SU-DHL-6 (cell line): ENCODE measurements around the gene GXYLT1.
"Not testable (repeated sequence)": the region's sequence is repeated elsewhere in the genome, so short reads cannot be mapped to it uniquely, and the experiment has no call there.

ENCODE experiments used
- H2AFZ ChIP-seq: fragments of 200-600 bp; sonication (generic); 2 replicates; pipeline ENCODE4 v1.6.1; 2014; ENCODE audit warnings: low read depth, mild to moderate bottlenecking, moderate library complexity, mixed read lengths, antibody characterized with exemption, low read length; ENCODE audit not compliant: severe bottlenecking
- H3F3A ChIP-seq: fragments of 200-600 bp; shearing (Covaris generic); 2 replicates; pipeline ENCODE4 v1.6.0; 2016; ENCODE audit warnings: antibody characterized with exemption, mild to moderate bottlenecking; ENCODE audit not compliant: insufficient read depth
- H3K27ac ChIP-seq: fragments of 200-600 bp; sonication (generic); 2 replicates; pipeline ENCODE4 v1.5.1; 2016; ENCODE audit warnings: low read depth, mild to moderate bottlenecking, low read length, moderate library complexity, mixed read lengths
- H3K27me3 ChIP-seq: fragments of 200-600 bp; sonication (generic), shearing (Covaris generic); 2 replicates; pipeline ENCODE4 v1.6.0; 2014; ENCODE audit warnings: mild to moderate bottlenecking, low read length
- H3K36me3 ChIP-seq: fragments of 200-600 bp; sonication (generic); 2 replicates; pipeline ENCODE4 v1.6.1; 2014; ENCODE audit warnings: mild to moderate bottlenecking, low read length, mixed read lengths
- H3K4me2 ChIP-seq: fragments of 300-600, 200-600 bp; shearing (Covaris generic), sonication (generic); 2 replicates; pipeline ENCODE4 v1.6.0; 2014; ENCODE audit warnings: low read length, low read depth, mild to moderate bottlenecking; ENCODE audit not compliant: poor library complexity, severe bottlenecking
- H3K4me3 ChIP-seq: fragments of 200-600 bp; sonication (generic); 2 replicates; pipeline ENCODE4 v1.5.1; 2014; ENCODE audit warnings: antibody characterized with exemption, low read length, mild to moderate bottlenecking, mixed read lengths; ENCODE audit not compliant: insufficient read depth, poor library complexity, severe bottlenecking
- H3K79me2 ChIP-seq: fragments of 200-600 bp; sonication (generic); 2 replicates; pipeline ENCODE4 v1.6.1; 2014; ENCODE audit warnings: mild to moderate bottlenecking, low read length, moderate library complexity; ENCODE audit not compliant: insufficient read depth
- H3K9ac ChIP-seq: fragments of 200-600 bp; sonication (generic); 2 replicates; pipeline ENCODE4 v1.7.0; 2014; ENCODE audit warnings: mild to moderate bottlenecking, low read length
- H3K9me2 ChIP-seq: fragments of 200-600 bp; sonication (generic); replicated peaks from 2 replicates; pipeline ENCODE4 v1.6.1; 2014; ENCODE audit warnings: low read length; ENCODE audit not compliant: insufficient read depth
- H3K9me3 ChIP-seq: fragments of 200-600 bp; sonication (generic); 2 replicates; pipeline ENCODE4 v1.6.1; 2014; ENCODE audit warnings: low read length, mixed read lengths; ENCODE audit not compliant: insufficient read depth
- H4K20me1 ChIP-seq: fragments of 200-600 bp; sonication (generic); 2 replicates; pipeline ENCODE4 v1.6.1; 2014; ENCODE audit warnings: low read depth, mild to moderate bottlenecking, antibody characterized with exemption, low read length, moderate library complexity, mixed read lengths
- EZH2phosphoT487 ChIP-seq: fragments of 200-600 bp; sonication (generic), shearing (Covaris generic); conservative IDR thresholded peaks from 2 replicates; pipeline ENCODE4 v1.6.1; 2018; ENCODE audit warnings: mild to moderate bottlenecking, antibody characterized with exemption, low read length, moderate library complexity, mixed read lengths
- TF ChIP-seq, protein P1 (sequence below): fragments of 200-600 bp; sonication (generic); IDR thresholded peaks from one replicate; pipeline ENCODE4 v1.5.1; 2017; ENCODE audit warnings: antibody characterized with exemption, mild to moderate bottlenecking, low read length, moderate library complexity; ENCODE audit not compliant: insufficient read depth, poor library complexity, severe bottlenecking

Gene GXYLT1

DNA sequence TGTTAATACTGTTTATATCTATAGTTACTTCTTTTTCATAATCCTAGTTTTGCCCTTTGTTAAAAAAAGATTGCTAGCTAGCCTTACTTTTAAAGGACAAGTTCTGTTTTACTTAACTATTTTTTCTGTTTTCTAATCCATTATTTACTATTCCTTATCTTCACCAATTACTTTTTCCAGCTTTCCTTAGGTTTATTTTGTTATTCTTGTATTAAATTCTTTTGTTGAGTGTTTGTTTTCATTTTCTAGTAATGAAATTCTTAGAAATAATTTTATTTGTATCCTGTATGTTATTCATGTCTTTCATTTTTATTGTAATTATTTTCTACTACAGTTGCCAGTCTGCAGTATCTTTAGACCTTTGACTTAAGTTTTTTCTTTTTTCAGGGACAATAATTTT, 45.7 kb upstream of the GXYLT1 start:
- Histone ChIP-seq H3K9me3 (no peaks in the 10 kb centered on the region), H3K9me2 (no peaks in the 10 kb centered on the region), H3F3A (no peaks in the 10 kb centered on the region; the same call in 1 of the 2 replicates), H3K27ac (no peak overlapping the region), H3K79me2 (no peaks in the 10 kb centered on the region; the same call in 1 of the 2 replicates), H2AFZ (no peak overlapping the region), H4K20me1 (peaks cover 4% of the 10 kb centered on the region; the same call in 1 of the 2 replicates), H3K4me2 (no peak overlapping the region), H3K4me3 (no peak overlapping the region), H3K36me3 (peaks cover 8% of the 10 kb centered on the region; the same call in 1 of the 2 replicates), H3K9ac (no peak overlapping the region), H3K27me3 (no peaks in the 10 kb centered on the region)
- TF ChIP-seq, protein P1, sequence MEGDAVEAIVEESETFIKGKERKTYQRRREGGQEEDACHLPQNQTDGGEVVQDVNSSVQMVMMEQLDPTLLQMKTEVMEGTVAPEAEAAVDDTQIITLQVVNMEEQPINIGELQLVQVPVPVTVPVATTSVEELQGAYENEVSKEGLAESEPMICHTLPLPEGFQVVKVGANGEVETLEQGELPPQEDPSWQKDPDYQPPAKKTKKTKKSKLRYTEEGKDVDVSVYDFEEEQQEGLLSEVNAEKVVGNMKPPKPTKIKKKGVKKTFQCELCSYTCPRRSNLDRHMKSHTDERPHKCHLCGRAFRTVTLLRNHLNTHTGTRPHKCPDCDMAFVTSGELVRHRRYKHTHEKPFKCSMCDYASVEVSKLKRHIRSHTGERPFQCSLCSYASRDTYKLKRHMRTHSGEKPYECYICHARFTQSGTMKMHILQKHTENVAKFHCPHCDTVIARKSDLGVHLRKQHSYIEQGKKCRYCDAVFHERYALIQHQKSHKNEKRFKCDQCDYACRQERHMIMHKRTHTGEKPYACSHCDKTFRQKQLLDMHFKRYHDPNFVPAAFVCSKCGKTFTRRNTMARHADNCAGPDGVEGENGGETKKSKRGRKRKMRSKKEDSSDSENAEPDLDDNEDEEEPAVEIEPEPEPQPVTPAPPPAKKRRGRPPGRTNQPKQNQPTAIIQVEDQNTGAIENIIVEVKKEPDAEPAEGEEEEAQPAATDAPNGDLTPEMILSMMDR = no peak
- TF ChIP-seq EZH2phosphoT487 = no peak

DNA sequence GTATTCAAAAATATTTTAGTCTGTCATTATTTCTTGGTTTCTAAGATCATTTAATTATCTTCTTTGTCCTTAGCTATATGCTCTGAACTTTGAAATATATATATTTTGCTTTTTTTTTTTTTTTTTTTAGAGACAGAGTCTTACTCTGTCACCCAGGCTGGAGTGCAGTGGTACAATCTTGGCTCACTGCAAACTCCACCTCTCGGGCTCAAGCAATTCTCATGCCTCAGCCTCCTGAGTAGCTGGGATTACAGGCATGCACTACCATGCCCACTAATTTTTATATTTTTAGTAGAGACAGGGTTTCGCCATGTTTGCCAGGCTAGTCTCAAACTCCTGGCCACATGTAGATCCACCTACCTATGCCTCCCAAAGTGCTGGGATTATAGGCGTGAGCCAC, 43.6 kb upstream of the GXYLT1 start:
- H3K9me3 ChIP-seq, H3K9me2 ChIP-seq, H3K36me3 ChIP-seq, H3K4me3 ChIP-seq, H3K9ac ChIP-seq, H3F3A ChIP-seq, H4K20me1 ChIP-seq, H3K27me3 ChIP-seq, H3K4me2 ChIP-seq, H2AFZ ChIP-seq, H3K27ac ChIP-seq, H3K79me2 ChIP-seq: not testable (repeated sequence)

DNA sequence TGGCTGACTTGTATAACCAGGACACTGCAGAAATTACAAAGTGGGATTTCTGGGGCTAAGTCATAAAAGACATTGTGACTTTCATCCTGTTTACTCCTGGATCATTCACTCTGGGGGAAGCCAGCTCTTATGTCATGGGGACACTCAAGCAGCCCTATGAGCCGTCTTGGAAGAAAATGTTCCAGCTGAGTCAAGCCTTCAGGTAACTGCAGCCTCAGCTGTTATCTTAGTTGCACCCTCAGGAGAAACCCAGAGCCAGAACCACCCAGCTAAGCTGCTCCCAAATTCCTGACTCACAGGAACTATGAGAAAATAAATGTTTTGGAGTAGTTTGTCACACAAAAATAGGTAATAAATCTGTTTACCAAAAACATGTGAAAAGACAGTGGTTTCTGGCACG, 43.1 kb upstream of the GXYLT1 start:
- H3K27me3 ChIP-seq = no peaks in the 10 kb centered on the region
- H3K4me3 ChIP-seq = no peak overlapping the region
- no peaks in the 10 kb centered on the region for H3K9me3 ChIP-seq
- H3K27ac ChIP-seq = no peak overlapping the region
- H3K9me2 ChIP-seq = no peaks in the 10 kb centered on the region
- no peak overlapping the region for H3K4me2 ChIP-seq
- H3K36me3 ChIP-seq = peaks cover 8% of the 10 kb centered on the region; the same call in 1 of the 2 replicates
- TF ChIP-seq EZH2phosphoT487 = no peak
- TF ChIP-seq, protein P1 = no peak
- H3F3A ChIP-seq = no peaks in the 10 kb centered on the region; the same call in 1 of the 2 replicates
- H2AFZ ChIP-seq = no peak overlapping the region
- no peaks in the 10 kb centered on the region; the same call in 1 of the 2 replicates for H3K79me2 ChIP-seq
- H4K20me1 ChIP-seq = peaks cover 4% of the 10 kb centered on the region; the same call in 1 of the 2 replicates
- no peak overlapping the region for H3K9ac ChIP-seq

DNA sequence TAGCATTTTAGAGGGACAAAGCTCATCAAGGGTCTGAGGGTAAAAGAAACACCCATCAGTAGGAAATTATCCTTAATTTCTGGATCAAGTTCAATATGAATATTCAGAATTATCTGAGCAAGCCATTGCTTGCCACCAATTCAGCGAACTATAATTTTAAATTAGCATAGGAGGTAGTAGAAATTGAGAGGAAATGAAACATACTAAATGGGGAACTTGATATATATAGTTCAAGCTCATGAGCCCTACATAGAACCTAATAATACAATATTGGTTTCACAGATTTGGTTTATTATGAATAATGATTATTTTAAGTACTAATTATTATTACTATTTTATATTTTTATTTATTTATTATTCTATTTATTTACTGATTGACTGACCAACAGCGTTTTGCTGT, 42.1 kb upstream of the GXYLT1 start:
- Histone ChIP-seq H3K36me3 (peaks cover 9% of the 10 kb centered on the region; the same call in 1 of the 2 replicates), H3K9me2 (no peaks in the 10 kb centered on the region), H3K9me3 (no peaks in the 10 kb centered on the region), H4K20me1 (peaks cover 4% of the 10 kb centered on the region; the same call in 1 of the 2 replicates), H3K9ac (no peak overlapping the region), H3K79me2 (peaks cover 2% of the 10 kb centered on the region; the same call in 1 of the 2 replicates), H2AFZ (no peak overlapping the region), H3K4me3 (no peak overlapping the region), H3K4me2 (peak overlapping the region; percentile 14), H3K27ac (no peak overlapping the region), H3K27me3 (no peaks in the 10 kb centered on the region), H3F3A (no peaks in the 10 kb centered on the region; the same call in 1 of the 2 replicates)
- TF ChIP-seq, protein P1 = no peak
- no peak for TF ChIP-seq EZH2phosphoT487
